Liver (tissue), 5 donors: ENCODE results near the gene GULP1. TPM values are rescaled to one million over a fixed set of nuclear protein-coding genes. Genes with fewer than 3 reads are reported as not detected.

Source experiments
- polyA plus RNA-seq, 2 donors: library from polyadenylated mRNA; stranded (reverse) in 1 of 2; unstranded in 1 of 2; fragments of 200-250 nt in 1 of 2; fragments of >200 nt in 1 of 2; fragmentation: Nextera tagmentation in 1 of 2; extraction: Ambion mirVana in 1 of 2; gene quantifications; one replicate each; pipeline versions ENCODE4 v1.2.1 to v1.2.3, GENCODE V29; 2013 to 2015
- small RNA-seq: library from RNA; depleted of rRNA; stranded (forward); fragments of <200 nt; gene quantifications from one replicate; pipeline ENCODE3, GENCODE V24; 2014
- total RNA-seq, 2 donors: library from RNA; depleted of rRNA; stranded (reverse); fragments of >200 nt; gene quantifications; one replicate each; pipeline ENCODE4 v1.2.3, GENCODE V29; 2014
- donor health status: healthy.
- donor health status: healthy.
- donor health status: healthy.

Gene GULP1
- total and polyA plus RNA-seq, 4 donors = 0.53 to 6.9 (median 0.89) TPM

Small RNAs within 50 kb of the gene (small RNA-seq; reads per million reads assigned to genes)
- gene MIR561 (1.8 reads per million, percentile 86 among the genes with 10 or more reads in this experiment), gene RNA5SP114 (not detected)
